Right renal pelvis (tissue), 4 donors: Measurements from ENCODE around the gene PCLO. TPM values are rescaled to one million over a fixed set of nuclear protein-coding genes. Genes with fewer than 3 reads are reported as not detected.
A peak's percentile ranks its signal among the peaks of the same experiment; 100 is the strongest.
"Not testable (repeated sequence)": the region's sequence is repeated elsewhere in the genome, so short reads cannot be mapped to it uniquely, and the experiment has no call there.

ENCODE experiments used
- DNase-seq, 4 donors: peaks; one replicate each; pipeline ENCODE4 v3.0.0-alpha.2; 2013; ENCODE audit warnings: low read depth in 4 of 4, low spot score in 3 of 4, missing footprints in 1 of 4
- polyA plus RNA-seq, 4 donors: library from polyadenylated mRNA; unstranded; fragments of 120-200 nt; gene quantifications; one replicate each; pipeline ENCODE4 v1.2.1, GENCODE V29; 2013; ENCODE audit not compliant: insufficient read length in 4 of 4

The PCLO gene
- polyA plus RNA-seq, 4 donors = 7.4 to 8.5 (median 7.6) TPM

- no peak for DNase-seq
Measured at GRCh38 chr7:82975811-82976468, 186.7 kb downstream of the PCLO start.

GRCh38 chr7:82972135-82972534, 190.5 kb downstream of the PCLO start:
- DNase-seq = no peak

GRCh38 chr7:82965088-82966036, 197.3 kb downstream of the PCLO start:
- DNase-seq = no peak

- DNase-seq = no peak
Measured at GRCh38 chr7:82964150-82964882, 198.4 kb downstream of the PCLO start.

- no peak for DNase-seq
Measured at GRCh38 chr7:82961240-82961639, 201.4 kb downstream of the PCLO start.

GRCh38 chr7:82959528-82959927, 203.2 kb downstream of the PCLO start:
- no peak for DNase-seq

- no peak for DNase-seq
Measured at GRCh38 chr7:82957521-82957920, 205.2 kb downstream of the PCLO start.

- no peak for DNase-seq
Measured at GRCh38 chr7:82953324-82954027, 209.2 kb downstream of the PCLO start.

- DNase-seq = no peak
Measured at GRCh38 chr7:82950436-82950835, 212.2 kb downstream of the PCLO start.

- no peak for DNase-seq
Measured at GRCh38 chr7:82945480-82945879, 217.2 kb downstream of the PCLO start.

- DNase-seq = no peak
Measured at GRCh38 chr7:82945056-82945455, 217.6 kb downstream of the PCLO start.

GRCh38 chr7:82932516-82932915, 230.2 kb downstream of the PCLO start:
- no peak for DNase-seq

- peak in 3 of 4 donors; percentile 22 to 45 (median 23) for DNase-seq
Measured at GRCh38 chr7:82926477-82926876, 236.2 kb downstream of the PCLO start.

GRCh38 chr7:82925331-82925730, 237.4 kb downstream of the PCLO start:
- DNase-seq = no peak

GRCh38 chr7:82906502-82906901, 256.2 kb downstream of the PCLO start:
- DNase-seq = no peak

GRCh38 chr7:82904871-82905270, 257.8 kb downstream of the PCLO start:
- DNase-seq = no peak

- not testable (repeated sequence) for DNase-seq
Measured at GRCh38 chr7:82901098-82901497, 261.6 kb downstream of the PCLO start.

GRCh38 chr7:82897500-82897899, 265.2 kb downstream of the PCLO start:
- DNase-seq = no peak

- DNase-seq = not testable (repeated sequence)
Measured at GRCh38 chr7:82894341-82894740, 268.3 kb downstream of the PCLO start.

GRCh38 chr7:82886324-82886723, 276.4 kb downstream of the PCLO start:
- DNase-seq = no peak
